GM12878 (cell line): ENCODE measurements around the gene KIAA2012. TPM values are rescaled to one million over a fixed set of nuclear protein-coding genes. Genes with fewer than 3 reads are reported as not detected.

Experiments
- BCL3 ChIP-seq: IDR thresholded peaks from 2 replicates; pipeline ENCODE4 v1.6.1; 2011; ENCODE audit warnings: borderline replicate concordance, low read depth, mild to moderate bottlenecking, moderate library complexity, low read length; ENCODE audit not compliant: insufficient read depth, poor library complexity, severe bottlenecking
- IRF4 ChIP-seq: IDR thresholded peaks from 2 replicates; pipeline ENCODE4 v1.6.1; 2011; ENCODE audit warnings: low read depth, low read length
- MYC ChIP-seq: IDR thresholded peaks from 2 replicates; pipeline ENCODE4 v1.6.1; 2011; ENCODE audit warnings: mild to moderate bottlenecking, low read length, moderate library complexity, inconsistent platforms; ENCODE audit not compliant: insufficient read depth, insufficient replicate concordance, insufficient read length, severe bottlenecking
- PAX5 ChIP-seq: IDR thresholded peaks from 2 replicates; pipeline ENCODE4 v1.6.1; 2011; ENCODE audit warnings: low read depth, low read length, borderline replicate concordance
- SKIL ChIP-seq: fragments of 450-650 bp; IDR thresholded peaks from 2 replicates; pipeline ENCODE4 v1.6.1; 2017; ENCODE audit warnings: mild to moderate bottlenecking, low read depth, inconsistent platforms; ENCODE audit not compliant: poor library complexity, severe bottlenecking
- SMARCA5 ChIP-seq: fragments of 450-650 bp; IDR thresholded peaks from 2 replicates; pipeline ENCODE4 v1.6.1; 2017; ENCODE audit warnings: mild to moderate bottlenecking
- SMC3 ChIP-seq: IDR thresholded peaks from 2 replicates; pipeline ENCODE4 v1.6.1; 2011; ENCODE audit warnings: low read length, improper control_type of control experiment, borderline replicate concordance
- TCF12 ChIP-seq: IDR thresholded peaks from 2 replicates; pipeline ENCODE4 v1.6.1; 2011; ENCODE audit warnings: low read depth, mild to moderate bottlenecking, low read length
- USF1 ChIP-seq: IDR thresholded peaks from 2 replicates; pipeline ENCODE4 v1.6.1; 2011; ENCODE audit warnings: borderline replicate concordance, low read depth, mild to moderate bottlenecking, moderate library complexity, mixed read lengths, low read length; ENCODE audit not compliant: insufficient read depth; ENCODE audit errors: extremely low read length
- YBX1 ChIP-seq: fragments of 450-650 bp; IDR thresholded peaks from 2 replicates; pipeline ENCODE4 v1.6.1; 2016; ENCODE audit warnings: antibody characterized with exemption
- ZNF24 ChIP-seq: fragments of 450-650 bp; IDR thresholded peaks from 2 replicates; pipeline ENCODE4 v1.6.1; 2017; ENCODE audit warnings: antibody characterized with exemption, mild to moderate bottlenecking
- polyA plus RNA-seq, 11 experiments: library from polyadenylated mRNA; depleted of rRNA in 4 of 11; unstranded in 6 of 11; stranded (reverse) in 5 of 11; fragments of >200 nt; fragmentation: Nextera tagmentation in 4 of 11; fragmentation: Illumina TruSeq in 1 of 11; extraction: Ambion mirVana in 4 of 11; extraction: Trizol in 1 of 11; gene quantifications; 1 replicate in 1 of 11; 2 replicates in 10 of 11; pipeline versions ENCODE4 v1.2.1 to v1.2.3, GENCODE V29; 2011 to 2016; ENCODE audit warnings: inconsistent platforms in 2 of 11, missing spikeins in 2 of 11, low read depth in 1 of 11
- total RNA-seq, 4 experiments: library from RNA; depleted of rRNA in 3 of 4; stranded (reverse); fragments of >200 nt in 3 of 4; fragmentation: Illumina TruSeq in 1 of 4; extraction: Trizol in 1 of 4; gene quantifications; 2 replicates each; pipeline versions ENCODE4 v1.2.1 to v1.2.3, GENCODE V29; 2013 to 2021
- TF ChIP-seq, protein P1 (sequence below): fragments of 450-650 bp; formaldehyde crosslinking; IDR thresholded peaks from 2 replicates; pipeline ENCODE4 v1.4.0; 2022; ENCODE audit warnings: mild to moderate bottlenecking, moderate library complexity
- TF ChIP-seq, protein P2 (sequence below): fragments of 450-650 bp; IDR thresholded peaks from 2 replicates; pipeline ENCODE4 v1.6.1; 2014; ENCODE audit warnings: mild to moderate bottlenecking
- TF ChIP-seq, protein P3 (sequence below): IDR thresholded peaks from 2 replicates; pipeline ENCODE4 v1.6.1; 2012; ENCODE audit warnings: low read depth, low read length, improper control_type of control experiment

Gene KIAA2012
- total and polyA plus RNA-seq, 10 of the 15 experiments (the other 5 are each of a cell fraction or from before 2014, with no cell fraction given), result 0.03 TPM; not detected in 9

DNA sequence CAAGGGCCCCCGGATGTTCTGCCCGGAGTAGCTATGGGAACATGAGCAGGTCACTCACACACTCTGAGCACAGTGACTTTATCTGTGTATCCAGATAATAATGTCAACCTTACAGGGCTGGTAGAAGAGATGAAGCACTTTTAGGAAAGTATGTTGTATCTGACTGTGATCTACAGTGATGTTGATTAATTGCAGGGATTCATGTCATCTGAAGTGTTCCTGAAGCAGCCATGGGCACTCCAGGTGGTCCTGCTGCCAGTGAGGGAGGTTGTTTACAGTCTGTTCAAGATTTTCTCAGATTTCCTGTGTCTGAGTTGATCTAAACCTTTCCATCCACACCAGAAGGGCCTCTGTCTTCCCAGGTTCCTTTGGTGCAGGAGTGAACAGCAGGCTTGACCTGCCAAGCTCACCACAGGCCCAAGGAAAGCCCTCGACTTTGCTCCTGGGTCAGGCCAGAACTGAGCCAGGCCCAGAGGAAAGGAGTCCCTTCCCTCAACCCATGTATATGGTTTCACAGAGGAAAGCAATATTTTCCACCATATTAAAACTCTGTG is 28.0 kb downstream of the KIAA2012 start (continued):
- no peak for TF ChIP-seq USF1
- TF ChIP-seq, protein P1, sequence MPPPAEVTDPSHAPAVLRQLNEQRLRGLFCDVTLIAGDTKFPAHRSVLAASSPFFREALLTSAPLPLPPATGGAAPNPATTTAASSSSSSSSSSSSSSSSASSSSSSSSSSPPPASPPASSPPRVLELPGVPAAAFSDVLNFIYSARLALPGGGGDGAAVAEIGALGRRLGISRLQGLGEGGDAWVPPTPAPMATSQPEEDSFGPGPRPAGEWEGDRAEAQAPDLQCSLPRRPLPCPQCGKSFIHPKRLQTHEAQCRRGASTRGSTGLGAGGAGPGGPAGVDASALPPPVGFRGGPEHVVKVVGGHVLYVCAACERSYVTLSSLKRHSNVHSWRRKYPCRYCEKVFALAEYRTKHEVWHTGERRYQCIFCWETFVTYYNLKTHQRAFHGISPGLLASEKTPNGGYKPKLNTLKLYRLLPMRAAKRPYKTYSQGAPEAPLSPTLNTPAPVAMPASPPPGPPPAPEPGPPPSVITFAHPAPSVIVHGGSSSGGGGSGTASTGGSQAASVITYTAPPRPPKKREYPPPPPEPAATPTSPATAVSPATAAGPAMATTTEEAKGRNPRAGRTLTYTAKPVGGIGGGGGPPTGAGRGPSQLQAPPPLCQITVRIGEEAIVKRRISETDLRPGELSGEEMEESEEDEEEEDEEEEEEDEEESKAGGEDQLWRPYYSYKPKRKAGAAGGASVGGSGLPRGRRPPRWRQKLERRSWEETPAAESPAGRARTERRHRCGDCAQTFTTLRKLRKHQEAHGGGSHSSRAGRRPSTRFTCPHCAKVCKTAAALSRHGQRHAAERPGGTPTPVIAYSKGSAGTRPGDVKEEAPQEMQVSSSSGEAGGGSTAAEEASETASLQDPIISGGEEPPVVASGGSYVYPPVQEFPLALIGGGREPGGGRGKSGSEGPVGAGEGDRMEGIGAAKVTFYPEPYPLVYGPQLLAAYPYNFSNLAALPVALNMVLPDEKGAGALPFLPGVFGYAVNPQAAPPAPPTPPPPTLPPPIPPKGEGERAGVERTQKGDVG (CRISPR knock-in tag), result no peak
- TF ChIP-seq BCL3, result no peak
- TF ChIP-seq, protein P2, sequence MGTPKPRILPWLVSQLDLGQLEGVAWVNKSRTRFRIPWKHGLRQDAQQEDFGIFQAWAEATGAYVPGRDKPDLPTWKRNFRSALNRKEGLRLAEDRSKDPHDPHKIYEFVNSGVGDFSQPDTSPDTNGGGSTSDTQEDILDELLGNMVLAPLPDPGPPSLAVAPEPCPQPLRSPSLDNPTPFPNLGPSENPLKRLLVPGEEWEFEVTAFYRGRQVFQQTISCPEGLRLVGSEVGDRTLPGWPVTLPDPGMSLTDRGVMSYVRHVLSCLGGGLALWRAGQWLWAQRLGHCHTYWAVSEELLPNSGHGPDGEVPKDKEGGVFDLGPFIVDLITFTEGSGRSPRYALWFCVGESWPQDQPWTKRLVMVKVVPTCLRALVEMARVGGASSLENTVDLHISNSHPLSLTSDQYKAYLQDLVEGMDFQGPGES, result no peak
- TF ChIP-seq SKIL, result no peak
- TF ChIP-seq IRF4, result no peak
- no peak for TF ChIP-seq SMC3
- TF ChIP-seq, protein P3, sequence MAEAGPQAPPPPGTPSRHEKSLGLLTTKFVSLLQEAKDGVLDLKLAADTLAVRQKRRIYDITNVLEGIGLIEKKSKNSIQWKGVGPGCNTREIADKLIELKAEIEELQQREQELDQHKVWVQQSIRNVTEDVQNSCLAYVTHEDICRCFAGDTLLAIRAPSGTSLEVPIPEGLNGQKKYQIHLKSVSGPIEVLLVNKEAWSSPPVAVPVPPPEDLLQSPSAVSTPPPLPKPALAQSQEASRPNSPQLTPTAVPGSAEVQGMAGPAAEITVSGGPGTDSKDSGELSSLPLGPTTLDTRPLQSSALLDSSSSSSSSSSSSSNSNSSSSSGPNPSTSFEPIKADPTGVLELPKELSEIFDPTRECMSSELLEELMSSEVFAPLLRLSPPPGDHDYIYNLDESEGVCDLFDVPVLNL, result no peak
- TF ChIP-seq ZNF24, result no peak
- TF ChIP-seq YBX1, result no peak
- no peak for TF ChIP-seq SMARCA5
- no peak for TF ChIP-seq MYC
- no peak for TF ChIP-seq TCF12
- no peak for TF ChIP-seq PAX5
